HEK293 (cell line): ENCODE results near the gene BTBD19.

Experiments used
- CTCF ChIA-PET: fragments of 350-600 bp; formaldehyde crosslinking; extraction: SDS; loops from one replicate; lab custom pipeline; 2021; ENCODE audit warnings: antibody characterized with exemption; lab: Yijun Ruan, JAX
- POLR2A ChIA-PET: fragments of 300-600 bp; formaldehyde crosslinking; extraction: SDS; loops from one replicate; lab custom pipeline; 2020; ENCODE audit warnings: antibody characterized with exemption, inconsistent platforms; lab: Yijun Ruan, JAX
- H3K27ac ChIP-seq: fragments of 200-500 bp; sonication (Bioruptor generic); 2 replicates; pipeline ENCODE4 v1.5.1; 2014; ENCODE audit warnings: low read depth, low read length, control low read depth, inconsistent platforms; ENCODE audit errors: extremely low read depth
- H3K36me3 ChIP-seq, 2 experiments: fragments of 200-500 bp in 1 of 2; sonication (Bioruptor generic) in 1 of 2; 1 replicate in 1 of 2; 2 replicates in 1 of 2; pipeline ENCODE4 v1.5.1; 2014 to 2017; ENCODE audit warnings: inconsistent platforms in 2 of 2, low read length in 2 of 2; ENCODE audit not compliant: control insufficient read depth in 2 of 2, insufficient read depth in 1 of 2
- H3K4me1 ChIP-seq: fragments of 200-500 bp; sonication (Bioruptor generic); 2 replicates; pipeline ENCODE4 v1.5.1; 2014; ENCODE audit warnings: mild to moderate bottlenecking, low read length, inconsistent platforms; ENCODE audit not compliant: control insufficient read depth, insufficient read depth
- H3K4me3 ChIP-seq: 2 replicates; pipeline ENCODE4 v1.5.1; 2011; ENCODE audit warnings: low read depth, mild to moderate bottlenecking, control low read depth, low read length, moderate library complexity
- H3K9me3 ChIP-seq: fragments of 200-500 bp; sonication (Bioruptor generic); 2 replicates; pipeline ENCODE4 v1.5.1; 2014; ENCODE audit warnings: low read depth, low read length, inconsistent platforms; ENCODE audit not compliant: control insufficient read depth, insufficient read depth
- CTCF ChIP-seq: fragments of 450-650 bp; formaldehyde crosslinking; IDR thresholded peaks from 2 replicates; pipeline ENCODE4 v1.5.1; 2016; ENCODE audit warnings: missing biosample characterization, missing genetic modification characterization
- GFI1B ChIP-seq: fragments of 450-650 bp; formaldehyde crosslinking; IDR thresholded peaks from 2 replicates; pipeline ENCODE4 v1.5.1; 2016; ENCODE audit warnings: missing biosample characterization, missing genetic modification characterization
- KLF1 ChIP-seq: fragments of 450-650 bp; formaldehyde crosslinking; IDR thresholded peaks from 2 replicates; pipeline ENCODE4 v1.5.1; 2016; ENCODE audit warnings: missing biosample characterization, missing genetic modification characterization
- KLF10 ChIP-seq: fragments of 450-650 bp; IDR thresholded peaks from 2 replicates; pipeline ENCODE4 v1.5.1; 2018; ENCODE audit warnings: missing biosample characterization, mild to moderate bottlenecking, missing genetic modification characterization
- ZFP41 ChIP-seq: fragments of 450-650 bp; formaldehyde crosslinking; IDR thresholded peaks from 2 replicates; pipeline ENCODE4 v1.5.1; 2016; ENCODE audit warnings: missing biosample characterization, missing genetic modification characterization, borderline replicate concordance
- ZFP69B ChIP-seq: fragments of 450-650 bp; formaldehyde crosslinking; IDR thresholded peaks from 2 replicates; pipeline ENCODE4 v1.5.1; 2016; ENCODE audit warnings: missing biosample characterization, missing genetic modification characterization
- ZNF114 ChIP-seq: fragments of 450-650 bp; formaldehyde crosslinking; IDR thresholded peaks from 2 replicates; pipeline ENCODE4 v1.5.0; 2017; ENCODE audit warnings: missing biosample characterization, missing genetic modification characterization
- ZNF16 ChIP-seq: fragments of 450-650 bp; formaldehyde crosslinking; IDR thresholded peaks from 2 replicates; pipeline ENCODE4 v1.5.1; 2016; ENCODE audit warnings: low read depth, missing biosample characterization, missing genetic modification characterization
- ZNF280D ChIP-seq: fragments of 450-650 bp; formaldehyde crosslinking; IDR thresholded peaks from 2 replicates; pipeline ENCODE4 v1.5.1; 2016; ENCODE audit warnings: missing biosample characterization, missing genetic modification characterization
- ZNF311 ChIP-seq: fragments of 450-650 bp; formaldehyde crosslinking; IDR thresholded peaks from 2 replicates; pipeline ENCODE4 v1.5.1; 2017; ENCODE audit warnings: missing biosample characterization, missing genetic modification characterization, borderline replicate concordance
- ZNF391 ChIP-seq: fragments of 450-650 bp; formaldehyde crosslinking; IDR thresholded peaks from 2 replicates; pipeline ENCODE4 v1.5.1; 2016; ENCODE audit warnings: low read depth, missing biosample characterization, missing genetic modification characterization, borderline replicate concordance
- ZNF544 ChIP-seq: fragments of 450-650 bp; formaldehyde crosslinking; IDR thresholded peaks from 2 replicates; pipeline ENCODE4 v1.5.0; 2017; ENCODE audit warnings: missing biosample characterization, missing genetic modification characterization
- ZNF626 ChIP-seq: fragments of 450-650 bp; sonication (Bioruptor Pico); formaldehyde crosslinking; IDR thresholded peaks from 2 replicates; pipeline ENCODE4 v1.5.1; 2018; ENCODE audit warnings: missing biosample characterization, missing genetic modification characterization, inconsistent platforms
- ZNF837 ChIP-seq: fragments of 450-650 bp; formaldehyde crosslinking; IDR thresholded peaks from 2 replicates; pipeline ENCODE4 v1.5.1; 2016; ENCODE audit warnings: missing biosample characterization, missing genetic modification characterization
- ZXDB ChIP-seq: fragments of 450-650 bp; formaldehyde crosslinking; IDR thresholded peaks from 2 replicates; pipeline ENCODE4 v1.5.1; 2016; ENCODE audit warnings: missing biosample characterization, missing genetic modification characterization
- TF ChIP-seq, protein P1 (sequence below): IDR thresholded peaks from 2 replicates; pipeline ENCODE4 v1.6.1; 2011; ENCODE audit warnings: mild to moderate bottlenecking, low read depth, low read length, borderline replicate concordance
- TF ChIP-seq, protein P2 (sequence below): fragments of 450-650 bp; formaldehyde crosslinking; IDR thresholded peaks from 2 replicates; pipeline ENCODE4 v1.5.1; 2016; ENCODE audit warnings: missing biosample characterization, missing genetic modification characterization
- TF ChIP-seq, protein P3 (sequence below): fragments of 450-650 bp; formaldehyde crosslinking; IDR thresholded peaks from 2 replicates; pipeline ENCODE4 v1.5.1; 2016; ENCODE audit warnings: missing biosample characterization, missing genetic modification characterization

The BTBD19 gene

DNA sequence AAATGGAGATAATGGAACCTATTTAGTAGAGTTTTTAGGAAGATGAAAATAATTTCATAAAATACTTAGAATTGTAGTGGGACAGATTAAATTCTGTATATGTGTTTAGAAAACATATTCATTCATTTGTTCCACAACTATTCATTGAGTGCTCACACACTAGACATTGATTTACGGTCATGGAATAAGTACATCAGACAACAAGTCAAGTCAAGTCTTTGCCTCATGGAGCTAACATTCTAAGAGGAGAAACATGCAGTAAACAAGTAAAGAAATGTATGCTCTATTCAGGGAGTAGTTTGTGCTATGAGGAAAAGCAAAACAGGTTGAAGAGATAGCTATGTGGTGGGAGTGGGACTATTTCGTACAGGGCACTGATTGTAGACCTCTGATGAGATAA lies 9.0 kb downstream of the BTBD19 start:
- CTCF ChIA-PET: interaction anchor here (0.5 to 3.2 kb wide), 4 partner anchors 8 to 74 kb away, joined by 3 to 28 read pairs (median 7); partner anchors contain the start of genes BTBD19 and PLK3
- POLR2A ChIA-PET: interaction anchor here (0.6 to 6.1 kb wide), 6 partner anchors 9 to 176 kb away, joined by 3 to 84 read pairs (median 18); partner anchors contain the start of genes BTBD19, DYNLT4, PLK3 and RPS8

DNA sequence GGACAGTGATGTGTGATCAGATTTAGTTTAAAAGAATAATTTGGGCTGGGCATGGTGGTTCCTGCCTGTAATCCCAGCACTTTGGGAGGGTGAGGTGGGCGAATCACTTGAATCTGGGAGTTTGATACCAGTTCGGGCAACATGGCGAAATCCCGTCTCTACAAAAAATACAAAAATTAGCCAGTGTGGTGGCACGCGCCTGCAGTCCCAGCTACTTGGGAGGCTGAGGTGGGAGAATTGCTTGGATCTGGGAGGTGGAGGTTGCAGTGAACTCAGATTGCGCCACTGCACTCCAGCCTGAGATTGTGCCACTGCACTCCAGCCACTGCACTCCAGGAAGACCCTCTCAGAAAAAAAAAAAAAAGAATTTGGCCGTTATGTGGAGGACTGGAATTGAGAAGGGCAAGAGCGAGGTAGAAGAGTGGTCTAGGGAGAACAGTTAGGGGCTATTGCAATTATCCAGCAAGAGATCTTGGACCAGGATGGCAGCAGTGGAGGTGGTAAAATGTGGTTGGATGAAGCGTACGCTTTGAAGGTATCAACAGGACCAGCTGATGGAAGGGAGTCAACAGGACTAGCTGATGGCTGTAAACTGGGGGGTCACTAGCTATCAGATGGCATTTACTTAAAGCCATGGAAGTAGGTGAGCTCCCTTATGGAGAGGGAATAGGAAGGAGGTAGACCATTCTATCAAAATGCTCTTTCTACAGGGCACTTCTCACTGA lies 9.6 kb downstream of the BTBD19 start:
- ChIA-PET CTCF (interaction anchor here (0.7 to 3.2 kb wide), 4 partner anchors 9 to 33 kb away, joined by 3 to 28 read pairs (median 12); partner anchors contain the start of genes BTBD19 and PLK3), POLR2A (interaction anchor here (0.6 to 6.1 kb wide), 8 partner anchors 10 to 177 kb away, joined by 4 to 84 read pairs (median 21); partner anchors contain the start of genes BTBD19, DYNLT4, PLK3 and RPS8)
- no peak for TF ChIP-seq ZNF837
- TF ChIP-seq ZNF280D (tag by site-specific recombination): no peak
- no peak for TF ChIP-seq GFI1B (tag by site-specific recombination)
- TF ChIP-seq ZNF311 (tag by site-specific recombination): no peak
- no peak for TF ChIP-seq ZFP41 (tag by site-specific recombination)
- TF ChIP-seq, protein P1, sequence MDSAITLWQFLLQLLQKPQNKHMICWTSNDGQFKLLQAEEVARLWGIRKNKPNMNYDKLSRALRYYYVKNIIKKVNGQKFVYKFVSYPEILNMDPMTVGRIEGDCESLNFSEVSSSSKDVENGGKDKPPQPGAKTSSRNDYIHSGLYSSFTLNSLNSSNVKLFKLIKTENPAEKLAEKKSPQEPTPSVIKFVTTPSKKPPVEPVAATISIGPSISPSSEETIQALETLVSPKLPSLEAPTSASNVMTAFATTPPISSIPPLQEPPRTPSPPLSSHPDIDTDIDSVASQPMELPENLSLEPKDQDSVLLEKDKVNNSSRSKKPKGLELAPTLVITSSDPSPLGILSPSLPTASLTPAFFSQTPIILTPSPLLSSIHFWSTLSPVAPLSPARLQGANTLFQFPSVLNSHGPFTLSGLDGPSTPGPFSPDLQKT: no peak
- Histone ChIP-seq H3K36me3 (peaks cover 0 to 19% of the 10 kb centered on the region in 2 experiments; a peak in 1 of 3 replicates), H3K9me3 (no peaks in the 10 kb centered on the region), H3K4me1 (no peaks in the 10 kb centered on the region), H3K27ac (no peak overlapping the region), H3K4me3 (no peak overlapping the region)

More for the DNA sequence above, 9.0 kb downstream of the BTBD19 start:
- Histone ChIP-seq H3K9me3 (no peaks in the 10 kb centered on the region), H3K4me3 (no peak overlapping the region), H3K27ac (no peak overlapping the region), H3K36me3 (peaks cover 0 to 22% of the 10 kb centered on the region in 2 experiments; a peak in 1 of 3 replicates), H3K4me1 (no peaks in the 10 kb centered on the region)
- TF ChIP-seq ZNF391 (tag by site-specific recombination) (no peak), ZNF114 (tag by site-specific recombination) (no peak), KLF10 (no peak), ZFP69B (no peak), ZXDB (tag by site-specific recombination) (no peak)
- TF ChIP-seq, protein P2, sequence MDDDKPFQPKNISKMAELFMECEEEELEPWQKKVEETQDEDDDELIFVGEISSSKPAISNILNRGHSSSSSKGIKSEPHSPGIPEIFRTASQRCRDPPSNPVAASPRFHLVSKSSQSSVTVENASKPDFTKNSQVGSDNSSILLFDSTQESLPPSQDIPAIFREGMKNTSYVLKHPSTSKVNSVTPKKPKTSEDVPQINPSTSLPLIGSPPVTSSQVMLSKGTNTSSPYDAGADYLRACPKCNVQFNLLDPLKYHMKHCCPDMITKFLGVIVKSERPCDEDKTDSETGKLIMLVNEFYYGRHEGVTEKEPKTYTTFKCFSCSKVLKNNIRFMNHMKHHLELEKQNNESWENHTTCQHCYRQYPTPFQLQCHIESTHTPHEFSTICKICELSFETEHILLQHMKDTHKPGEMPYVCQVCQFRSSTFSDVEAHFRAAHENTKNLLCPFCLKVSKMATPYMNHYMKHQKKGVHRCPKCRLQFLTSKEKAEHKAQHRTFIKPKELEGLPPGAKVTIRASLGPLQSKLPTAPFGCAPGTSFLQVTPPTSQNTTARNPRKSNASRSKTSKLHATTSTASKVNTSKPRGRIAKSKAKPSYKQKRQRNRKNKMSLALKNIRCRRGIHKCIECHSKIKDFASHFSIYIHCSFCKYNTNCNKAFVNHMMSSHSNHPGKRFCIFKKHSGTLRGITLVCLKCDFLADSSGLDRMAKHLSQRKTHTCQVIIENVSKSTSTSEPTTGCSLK (tag by site-specific recombination): no peak

GRCh38 chr1:44819196-44819607 lies 10.9 kb downstream of the BTBD19 start:
- no peaks in the 10 kb centered on the region for H3K4me1 ChIP-seq
- H3K36me3 ChIP-seq: peaks cover 0 to 11% of the 10 kb centered on the region in 2 experiments; a peak in 1 of 3 replicates
- no peaks in the 10 kb centered on the region for H3K9me3 ChIP-seq
- peak overlapping the region; percentile 0; the same call in 1 of the 2 replicates for H3K27ac ChIP-seq
- POLR2A ChIA-PET: interaction anchor here (0.7 to 6.1 kb wide), 22 partner anchors 11 to 1428 kb away, joined by 3 to 84 read pairs (median 6); partner anchors contain the start of genes BEST4, BTBD19, DYNLT4 and HECTD3
- H3K4me3 ChIP-seq: peak overlapping the region; percentile 5
- CTCF ChIA-PET: interaction anchor here (0.6 to 3.2 kb wide), 8 partner anchors 10 to 677 kb away, joined by 3 to 28 read pairs (median 4); partner anchors contain the start of gene PLK3
- TF ChIP-seq ZNF16 (tag by site-specific recombination) (no peak), KLF1 (tag by site-specific recombination) (no peak), ZNF544 (tag by site-specific recombination) (no peak), CTCF (tag by site-specific recombination) (peak; percentile 53; the same call in 1 of the 2 replicates), ZNF626 (tag by site-specific recombination) (no peak)
- TF ChIP-seq, protein P3, sequence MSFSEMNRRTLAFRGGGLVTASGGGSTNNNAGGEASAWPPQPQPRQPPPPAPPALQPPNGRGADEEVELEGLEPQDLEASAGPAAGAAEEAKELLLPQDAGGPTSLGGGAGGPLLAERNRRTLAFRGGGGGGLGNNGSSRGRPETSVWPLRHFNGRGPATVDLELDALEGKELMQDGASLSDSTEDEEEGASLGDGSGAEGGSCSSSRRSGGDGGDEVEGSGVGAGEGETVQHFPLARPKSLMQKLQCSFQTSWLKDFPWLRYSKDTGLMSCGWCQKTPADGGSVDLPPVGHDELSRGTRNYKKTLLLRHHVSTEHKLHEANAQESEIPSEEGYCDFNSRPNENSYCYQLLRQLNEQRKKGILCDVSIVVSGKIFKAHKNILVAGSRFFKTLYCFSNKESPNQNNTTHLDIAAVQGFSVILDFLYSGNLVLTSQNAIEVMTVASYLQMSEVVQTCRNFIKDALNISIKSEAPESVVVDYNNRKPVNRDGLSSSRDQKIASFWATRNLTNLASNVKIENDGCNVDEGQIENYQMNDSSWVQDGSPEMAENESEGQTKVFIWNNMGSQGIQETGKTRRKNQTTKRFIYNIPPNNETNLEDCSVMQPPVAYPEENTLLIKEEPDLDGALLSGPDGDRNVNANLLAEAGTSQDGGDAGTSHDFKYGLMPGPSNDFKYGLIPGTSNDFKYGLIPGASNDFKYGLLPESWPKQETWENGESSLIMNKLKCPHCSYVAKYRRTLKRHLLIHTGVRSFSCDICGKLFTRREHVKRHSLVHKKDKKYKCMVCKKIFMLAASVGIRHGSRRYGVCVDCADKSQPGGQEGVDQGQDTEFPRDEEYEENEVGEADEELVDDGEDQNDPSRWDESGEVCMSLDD: no peak
